Iris pigment epithelial cell (primary cell): Measurements from ENCODE around the gene GLRX3.

Source experiments
- DNase-seq: peaks from one replicate; pipeline ENCODE4 v3.0.0-alpha.2; 2011; ENCODE audit warnings: low read depth

GLRX3 gene

GRCh38 chr10:130208807-130209206 is 72.6 kb downstream of the GLRX3 start:
- DNase-seq: no peak

DNA sequence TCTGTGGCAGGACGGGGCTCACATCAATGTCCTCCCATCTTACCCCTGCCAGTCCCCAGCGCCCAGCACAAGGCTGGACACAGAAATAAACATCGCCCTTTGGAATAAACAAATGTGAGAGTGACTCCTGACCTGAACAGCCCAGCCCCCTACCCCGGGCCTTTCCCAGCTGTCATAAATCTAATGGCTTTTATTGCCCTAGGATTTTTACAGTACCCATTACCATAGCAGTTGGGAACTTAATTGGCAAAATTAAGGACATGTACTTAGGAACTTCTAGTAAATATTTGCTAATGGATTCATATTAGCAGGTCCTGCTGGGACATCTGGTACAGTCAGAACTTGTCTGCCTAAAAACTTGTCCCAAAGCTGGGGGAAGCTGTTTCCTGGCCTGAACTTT is 76.6 kb downstream of the GLRX3 start:
- DNase-seq: no peak

DNA sequence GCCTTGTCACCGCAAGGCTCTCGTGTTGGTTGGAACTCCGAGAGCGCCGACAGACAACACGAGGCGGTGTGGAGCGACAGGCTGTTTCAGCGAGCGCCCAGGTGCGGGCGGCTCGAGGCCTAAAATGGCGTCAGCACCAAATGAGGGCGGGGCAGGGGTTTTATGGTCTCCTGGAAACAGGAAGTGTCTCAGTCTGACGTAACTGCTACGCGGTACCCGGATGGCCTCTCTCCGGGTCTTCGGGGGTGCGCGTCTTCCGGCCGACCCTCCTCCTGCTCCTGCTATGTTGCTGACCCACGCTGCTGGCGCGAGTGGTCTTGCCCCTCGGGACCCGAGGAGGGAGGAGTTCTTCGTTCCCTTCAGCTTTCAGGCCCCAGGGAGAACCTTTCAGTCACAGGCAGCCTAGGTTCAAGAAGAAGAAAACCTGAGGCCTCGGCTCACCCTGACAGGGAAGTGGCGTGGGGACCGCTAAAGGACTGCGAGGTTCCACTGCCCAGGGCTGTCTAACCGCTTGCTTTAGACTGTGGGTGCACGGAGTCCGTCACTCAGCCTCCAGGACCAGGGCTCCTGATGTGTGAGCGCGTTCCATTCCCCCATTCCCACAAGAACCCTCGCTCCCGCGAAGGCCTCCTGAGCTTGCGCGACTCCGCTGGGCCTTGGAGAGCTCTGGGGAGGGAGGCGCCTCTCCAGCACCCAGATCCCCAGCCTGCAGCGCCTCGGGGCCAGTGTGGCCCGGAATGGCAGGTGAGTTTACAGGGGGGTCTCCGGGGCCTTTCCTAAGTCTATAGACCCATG is 77.3 kb downstream of the GLRX3 start:
- DNase-seq: no peak

GRCh38 chr10:130214431-130214830 is 78.2 kb downstream of the GLRX3 start:
- DNase-seq: no peak

GRCh38 chr10:130215151-130215930 is 79.2 kb downstream of the GLRX3 start:
- no peak for DNase-seq

DNA sequence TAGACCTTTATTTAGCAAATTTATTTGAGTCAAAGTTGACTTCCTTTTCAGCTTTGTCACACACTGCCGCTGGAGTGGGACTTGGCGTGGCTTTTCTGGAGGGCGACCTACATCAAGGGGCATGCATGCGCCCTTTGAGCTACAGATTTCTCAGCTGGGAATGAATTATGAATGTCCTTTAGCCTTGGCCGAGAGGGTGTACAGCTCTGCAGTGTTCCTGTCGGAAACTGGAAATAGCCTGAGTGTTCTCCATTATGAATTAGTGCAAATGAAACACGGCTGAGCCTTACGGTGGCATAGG is 79.7 kb downstream of the GLRX3 start:
- DNase-seq: no peak

- no peak for DNase-seq
These were observed 82.0 kb downstream of the GLRX3 start for GRCh38 chr10:130218181-130218641.

DNA sequence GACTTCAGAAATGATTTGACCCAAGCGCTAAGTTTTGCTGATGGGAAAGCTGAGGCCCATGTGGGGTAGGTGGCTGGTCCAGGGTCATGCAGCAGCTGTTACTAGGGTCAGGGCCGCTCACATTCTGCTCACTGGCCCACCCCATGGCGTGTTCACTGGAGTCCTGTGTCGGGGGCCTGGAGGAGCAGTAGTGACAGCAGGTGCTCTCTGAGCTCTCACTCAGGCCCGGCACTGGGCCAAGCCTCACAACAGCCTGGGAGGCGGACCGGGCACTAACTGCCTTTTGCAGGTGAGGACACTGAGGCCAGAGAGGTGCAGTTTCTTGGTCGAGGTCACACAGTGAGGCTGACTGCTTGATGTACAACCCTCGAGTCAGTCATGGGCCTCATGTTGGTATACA is 82.7 kb downstream of the GLRX3 start:
- no peak for DNase-seq

- no peak for DNase-seq
These were observed 84.3 kb downstream of the GLRX3 start for GRCh38 chr10:130220251-130221185.

- no peak for DNase-seq
These were observed 85.5 kb downstream of the GLRX3 start for GRCh38 chr10:130221456-130222375.

- no peak for DNase-seq
These were observed 86.2 kb downstream of the GLRX3 start for GRCh38 chr10:130222381-130222780.

- DNase-seq: no peak
These were observed 88.0 kb downstream of the GLRX3 start for GRCh38 chr10:130224228-130224627.

DNA sequence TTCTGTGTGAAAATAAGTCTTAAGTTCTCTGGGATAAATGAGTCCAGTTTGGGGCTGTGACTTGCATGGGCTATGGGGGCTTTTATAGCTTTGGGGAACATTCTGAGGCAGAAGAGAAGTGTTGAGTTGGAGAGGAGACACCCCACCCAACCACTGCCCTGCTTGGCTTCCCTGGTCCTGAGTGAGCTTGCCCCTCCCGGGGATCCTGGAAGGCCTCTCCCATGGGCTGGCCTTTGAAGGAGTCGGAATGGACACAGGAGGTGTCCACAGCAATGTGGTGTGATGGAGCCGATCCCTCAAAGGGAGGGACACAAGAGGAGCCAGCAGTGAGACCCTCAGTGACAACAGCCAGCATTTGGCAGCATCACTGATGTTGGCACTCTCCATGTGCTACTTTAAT is 89.8 kb downstream of the GLRX3 start:
- no peak for DNase-seq

DNA sequence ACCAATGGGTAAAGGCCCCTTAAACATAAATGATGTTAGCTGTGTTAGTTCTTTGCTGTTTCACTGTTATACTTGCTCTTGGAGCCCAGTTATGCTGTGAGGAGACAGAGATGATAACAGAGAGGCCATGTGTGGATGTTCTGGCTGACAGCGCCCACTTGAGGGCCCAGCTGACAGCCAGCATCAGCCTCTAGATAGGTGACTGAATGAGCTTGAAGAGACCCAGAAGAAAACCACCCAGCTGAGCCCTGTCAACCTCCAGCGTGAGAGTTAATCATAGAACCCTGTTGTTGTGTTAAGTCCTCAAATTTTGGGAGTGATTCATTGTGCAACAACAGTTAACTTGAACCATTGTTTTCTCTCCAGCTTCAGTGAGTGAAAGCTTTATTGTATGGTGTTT is 91.7 kb downstream of the GLRX3 start:
- DNase-seq: no peak
